Measurements from ENCODE around the gene LDAH.

DNA sequence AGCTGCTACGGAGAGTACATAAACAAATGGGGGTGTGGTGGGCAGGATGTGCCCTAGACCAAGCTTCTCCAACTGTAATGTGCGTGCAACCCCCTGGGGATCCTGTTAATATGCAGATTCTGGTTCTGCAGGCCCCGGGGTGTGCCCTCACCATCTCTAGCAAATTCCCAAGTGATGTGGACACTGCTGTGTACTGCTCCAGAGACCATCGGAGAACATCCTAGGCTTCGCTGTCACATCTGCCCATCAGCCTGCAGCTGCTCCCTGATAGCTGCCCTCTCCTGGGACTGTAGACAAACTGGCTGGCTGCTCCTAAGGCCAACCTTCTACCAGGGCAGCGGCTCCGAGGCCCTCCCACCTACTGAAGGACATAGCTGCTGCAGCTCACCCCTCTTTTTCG, 175.2 kb downstream of the LDAH start:
- no peak for TF ChIP-seq POLR2A (IDR thresholded peaks at IDR 0.05)
- TF ChIP-seq, protein P1, sequence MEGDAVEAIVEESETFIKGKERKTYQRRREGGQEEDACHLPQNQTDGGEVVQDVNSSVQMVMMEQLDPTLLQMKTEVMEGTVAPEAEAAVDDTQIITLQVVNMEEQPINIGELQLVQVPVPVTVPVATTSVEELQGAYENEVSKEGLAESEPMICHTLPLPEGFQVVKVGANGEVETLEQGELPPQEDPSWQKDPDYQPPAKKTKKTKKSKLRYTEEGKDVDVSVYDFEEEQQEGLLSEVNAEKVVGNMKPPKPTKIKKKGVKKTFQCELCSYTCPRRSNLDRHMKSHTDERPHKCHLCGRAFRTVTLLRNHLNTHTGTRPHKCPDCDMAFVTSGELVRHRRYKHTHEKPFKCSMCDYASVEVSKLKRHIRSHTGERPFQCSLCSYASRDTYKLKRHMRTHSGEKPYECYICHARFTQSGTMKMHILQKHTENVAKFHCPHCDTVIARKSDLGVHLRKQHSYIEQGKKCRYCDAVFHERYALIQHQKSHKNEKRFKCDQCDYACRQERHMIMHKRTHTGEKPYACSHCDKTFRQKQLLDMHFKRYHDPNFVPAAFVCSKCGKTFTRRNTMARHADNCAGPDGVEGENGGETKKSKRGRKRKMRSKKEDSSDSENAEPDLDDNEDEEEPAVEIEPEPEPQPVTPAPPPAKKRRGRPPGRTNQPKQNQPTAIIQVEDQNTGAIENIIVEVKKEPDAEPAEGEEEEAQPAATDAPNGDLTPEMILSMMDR (IDR thresholded peaks at IDR 0.05): no peak
- TF ChIP-seq POLR2AphosphoS5 (IDR thresholded peaks at IDR 0.05): no peak
